HEK293 (cell line): Measurements from ENCODE around the gene ETV3.

ENCODE experiments used
- BCL11A ChIP-seq: fragments of 450-650 bp; formaldehyde crosslinking; IDR thresholded peaks from 2 replicates; pipeline ENCODE4 v1.5.1; 2016; ENCODE audit warnings: low read depth, missing biosample characterization, missing genetic modification characterization
- FEZF1 ChIP-seq: fragments of 450-650 bp; formaldehyde crosslinking; IDR thresholded peaks from 2 replicates; pipeline ENCODE4 v1.5.1; 2016; ENCODE audit warnings: missing biosample characterization, missing genetic modification characterization
- GLI2 ChIP-seq: fragments of 450-650 bp; formaldehyde crosslinking; IDR thresholded peaks from 2 replicates; pipeline ENCODE4; 2017; ENCODE audit warnings: missing biosample characterization, missing genetic modification characterization, low read depth, borderline replicate concordance
- HOXC10 ChIP-seq: sonication (generic); formaldehyde crosslinking; IDR thresholded peaks from 2 replicates; pipeline ENCODE4 v1.8.1; 2023; ENCODE audit warnings: mild to moderate bottlenecking, missing genetic modification reagents
- MEIS1 ChIP-seq: sonication (generic); formaldehyde crosslinking; IDR thresholded peaks from 2 replicates; pipeline ENCODE4 v1.8.1; 2022; ENCODE audit warnings: missing genetic modification reagents, mild to moderate bottlenecking, borderline replicate concordance
- MYNN ChIP-seq: fragments of 450-650 bp; formaldehyde crosslinking; IDR thresholded peaks from 2 replicates; pipeline ENCODE4 v1.5.1; 2016; ENCODE audit warnings: missing biosample characterization, missing genetic modification characterization, borderline replicate concordance
- MZF1 ChIP-seq: fragments of 450-650 bp; formaldehyde crosslinking; IDR thresholded peaks from 2 replicates; pipeline ENCODE4 v1.5.1; 2017; ENCODE audit warnings: missing biosample characterization, missing genetic modification characterization, borderline replicate concordance
- YY2 ChIP-seq: fragments of 450-650 bp; formaldehyde crosslinking; IDR thresholded peaks from 2 replicates; pipeline ENCODE4 v1.5.1; 2016; ENCODE audit warnings: missing biosample characterization, missing genetic modification characterization
- ZBTB48 ChIP-seq: fragments of 450-650 bp; formaldehyde crosslinking; IDR thresholded peaks from 2 replicates; pipeline ENCODE4 v1.5.1; 2016; ENCODE audit warnings: missing biosample characterization, missing genetic modification characterization
- ZBTB7A ChIP-seq: fragments of 450-650 bp; formaldehyde crosslinking; IDR thresholded peaks from 2 replicates; pipeline ENCODE4 v1.5.1; 2016; ENCODE audit warnings: low read depth, missing biosample characterization, missing genetic modification characterization
- ZFHX2 ChIP-seq: fragments of 450-650 bp; formaldehyde crosslinking; conservative IDR thresholded peaks from 2 replicates; pipeline ENCODE4 v1.5.1; 2016; ENCODE audit warnings: missing biosample characterization, missing genetic modification characterization
- ZNF133 ChIP-seq: fragments of 450-650 bp; formaldehyde crosslinking; IDR thresholded peaks from 2 replicates; pipeline ENCODE4 v1.5.1; 2016; ENCODE audit warnings: missing biosample characterization, missing genetic modification characterization
- ZNF140 ChIP-seq: fragments of 450-650 bp; formaldehyde crosslinking; IDR thresholded peaks from 2 replicates; pipeline ENCODE4 v1.5.1; 2016; ENCODE audit warnings: missing biosample characterization, missing genetic modification characterization
- ZNF175 ChIP-seq: fragments of 450-650 bp; formaldehyde crosslinking; IDR thresholded peaks from 2 replicates; pipeline ENCODE4 v1.5.1; 2016; ENCODE audit warnings: missing biosample characterization, missing genetic modification characterization
- ZNF211 ChIP-seq: fragments of 450-650 bp; formaldehyde crosslinking; IDR thresholded peaks from 2 replicates; pipeline ENCODE4 v1.5.1; 2016; ENCODE audit warnings: low read depth, missing biosample characterization, missing genetic modification characterization
- ZNF221 ChIP-seq: fragments of 450-650 bp; formaldehyde crosslinking; IDR thresholded peaks from 2 replicates; pipeline ENCODE4 v1.5.1; 2017; ENCODE audit warnings: missing biosample characterization, missing genetic modification characterization, borderline replicate concordance
- ZNF23 ChIP-seq: fragments of 450-650 bp; formaldehyde crosslinking; IDR thresholded peaks from 2 replicates; pipeline ENCODE4 v1.5.1; 2016; ENCODE audit warnings: missing biosample characterization, missing genetic modification characterization, borderline replicate concordance
- ZNF555 ChIP-seq: fragments of 450-650 bp; formaldehyde crosslinking; conservative IDR thresholded peaks from 2 replicates; pipeline ENCODE4 v1.5.1; 2017; ENCODE audit warnings: missing biosample characterization, mild to moderate bottlenecking, missing genetic modification characterization, inconsistent platforms
- ZNF624 ChIP-seq: fragments of 450-650 bp; formaldehyde crosslinking; IDR thresholded peaks from 2 replicates; pipeline ENCODE4 v1.5.1; 2017; ENCODE audit warnings: missing biosample characterization, missing genetic modification characterization
- ZNF626 ChIP-seq: fragments of 450-650 bp; sonication (Bioruptor Pico); formaldehyde crosslinking; IDR thresholded peaks from 2 replicates; pipeline ENCODE4 v1.5.1; 2018; ENCODE audit warnings: missing biosample characterization, missing genetic modification characterization, inconsistent platforms
- ZNF664 ChIP-seq: fragments of 450-650 bp; formaldehyde crosslinking; IDR thresholded peaks from 2 replicates; pipeline ENCODE4 v1.5.1; 2016; ENCODE audit warnings: missing biosample characterization, missing genetic modification characterization
- ZNF791 ChIP-seq: fragments of 450-650 bp; formaldehyde crosslinking; IDR thresholded peaks from 2 replicates; pipeline ENCODE4 v1.5.1; 2016; ENCODE audit warnings: missing biosample characterization, missing genetic modification characterization
- ZSCAN23 ChIP-seq: fragments of 450-650 bp; formaldehyde crosslinking; IDR thresholded peaks from 2 replicates; pipeline ENCODE4 v1.5.1; 2016; ENCODE audit warnings: missing biosample characterization, missing genetic modification characterization
- TF ChIP-seq, protein P1 (sequence below): fragments of 450-650 bp; formaldehyde crosslinking; IDR thresholded peaks from 2 replicates; pipeline ENCODE4 v1.5.1; 2016; ENCODE audit warnings: missing biosample characterization, missing genetic modification characterization
- TF ChIP-seq, protein P2 (sequence below): fragments of 450-650 bp; formaldehyde crosslinking; IDR thresholded peaks from 2 replicates; pipeline ENCODE4 v1.5.1; 2016; ENCODE audit warnings: missing biosample characterization, missing genetic modification characterization
- TF ChIP-seq, protein P3 (sequence below): fragments of 450-650 bp; formaldehyde crosslinking; IDR thresholded peaks from 2 replicates; pipeline ENCODE4 v1.5.1; 2016; ENCODE audit warnings: missing biosample characterization, missing genetic modification characterization
- TF ChIP-seq, protein P4 (sequence below): fragments of 450-650 bp; formaldehyde crosslinking; IDR thresholded peaks from 2 replicates; pipeline ENCODE4 v1.5.1; 2016; ENCODE audit warnings: missing biosample characterization, missing genetic modification characterization
- TF ChIP-seq, protein P5 (sequence below): fragments of 450-650 bp; formaldehyde crosslinking; IDR thresholded peaks from 2 replicates; pipeline ENCODE4 v1.5.1; 2016; ENCODE audit warnings: missing biosample characterization, missing genetic modification characterization
- TF ChIP-seq, protein P6 (sequence below): fragments of 450-650 bp; formaldehyde crosslinking; IDR thresholded peaks from 2 replicates; pipeline ENCODE4 v1.5.1; 2017; ENCODE audit warnings: missing biosample characterization, missing genetic modification characterization

The ETV3 gene

DNA sequence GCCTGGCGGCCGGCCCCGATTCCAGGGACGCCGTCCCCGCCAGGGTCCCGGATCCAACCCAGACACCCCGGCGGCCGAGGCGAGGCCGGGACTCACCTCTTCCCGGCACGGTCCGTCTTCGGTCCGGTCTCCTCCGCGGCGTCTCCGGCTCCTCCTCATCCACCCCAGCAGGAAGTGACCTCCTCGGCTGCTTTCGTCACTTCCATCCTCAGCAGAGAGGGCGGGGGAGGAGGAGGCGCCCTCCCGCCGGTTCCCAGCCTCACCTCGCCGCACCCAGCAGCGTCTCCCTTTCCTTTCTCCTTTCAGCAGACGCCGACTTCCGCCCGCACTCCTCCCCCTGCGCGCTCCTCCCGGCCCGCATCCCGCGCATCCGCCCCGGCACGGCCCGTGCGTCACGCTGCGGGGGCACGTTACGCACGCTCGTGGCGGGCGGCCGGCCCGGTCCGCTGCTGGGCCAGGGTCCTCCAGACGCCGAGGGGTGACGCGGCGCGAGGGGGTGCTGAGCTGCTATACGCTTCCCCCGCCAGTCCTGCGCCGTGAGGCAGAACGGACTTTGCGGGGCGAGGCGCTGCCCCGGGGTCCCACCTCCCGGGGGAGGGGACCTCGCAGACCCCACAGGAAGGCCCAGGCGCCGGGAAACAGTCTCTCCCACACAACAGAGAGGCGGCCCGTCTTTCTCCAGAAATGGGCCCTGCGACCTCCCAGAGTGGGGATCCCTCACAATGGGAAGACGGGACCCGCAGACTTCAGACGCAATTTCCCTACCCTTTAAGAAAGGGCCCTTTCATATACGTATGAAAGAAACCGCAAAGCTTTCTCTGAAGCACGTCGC, at the start of gene ETV3 (continued):
- TF ChIP-seq, protein P1, sequence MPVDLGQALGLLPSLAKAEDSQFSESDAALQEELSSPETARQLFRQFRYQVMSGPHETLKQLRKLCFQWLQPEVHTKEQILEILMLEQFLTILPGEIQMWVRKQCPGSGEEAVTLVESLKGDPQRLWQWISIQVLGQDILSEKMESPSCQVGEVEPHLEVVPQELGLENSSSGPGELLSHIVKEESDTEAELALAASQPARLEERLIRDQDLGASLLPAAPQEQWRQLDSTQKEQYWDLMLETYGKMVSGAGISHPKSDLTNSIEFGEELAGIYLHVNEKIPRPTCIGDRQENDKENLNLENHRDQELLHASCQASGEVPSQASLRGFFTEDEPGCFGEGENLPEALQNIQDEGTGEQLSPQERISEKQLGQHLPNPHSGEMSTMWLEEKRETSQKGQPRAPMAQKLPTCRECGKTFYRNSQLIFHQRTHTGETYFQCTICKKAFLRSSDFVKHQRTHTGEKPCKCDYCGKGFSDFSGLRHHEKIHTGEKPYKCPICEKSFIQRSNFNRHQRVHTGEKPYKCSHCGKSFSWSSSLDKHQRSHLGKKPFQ (tag by site-specific recombination): no peak
- TF ChIP-seq ZSCAN23 (tag by site-specific recombination): no peak
- TF ChIP-seq ZBTB7A (tag by site-specific recombination): no peak
- TF ChIP-seq, protein P2, sequence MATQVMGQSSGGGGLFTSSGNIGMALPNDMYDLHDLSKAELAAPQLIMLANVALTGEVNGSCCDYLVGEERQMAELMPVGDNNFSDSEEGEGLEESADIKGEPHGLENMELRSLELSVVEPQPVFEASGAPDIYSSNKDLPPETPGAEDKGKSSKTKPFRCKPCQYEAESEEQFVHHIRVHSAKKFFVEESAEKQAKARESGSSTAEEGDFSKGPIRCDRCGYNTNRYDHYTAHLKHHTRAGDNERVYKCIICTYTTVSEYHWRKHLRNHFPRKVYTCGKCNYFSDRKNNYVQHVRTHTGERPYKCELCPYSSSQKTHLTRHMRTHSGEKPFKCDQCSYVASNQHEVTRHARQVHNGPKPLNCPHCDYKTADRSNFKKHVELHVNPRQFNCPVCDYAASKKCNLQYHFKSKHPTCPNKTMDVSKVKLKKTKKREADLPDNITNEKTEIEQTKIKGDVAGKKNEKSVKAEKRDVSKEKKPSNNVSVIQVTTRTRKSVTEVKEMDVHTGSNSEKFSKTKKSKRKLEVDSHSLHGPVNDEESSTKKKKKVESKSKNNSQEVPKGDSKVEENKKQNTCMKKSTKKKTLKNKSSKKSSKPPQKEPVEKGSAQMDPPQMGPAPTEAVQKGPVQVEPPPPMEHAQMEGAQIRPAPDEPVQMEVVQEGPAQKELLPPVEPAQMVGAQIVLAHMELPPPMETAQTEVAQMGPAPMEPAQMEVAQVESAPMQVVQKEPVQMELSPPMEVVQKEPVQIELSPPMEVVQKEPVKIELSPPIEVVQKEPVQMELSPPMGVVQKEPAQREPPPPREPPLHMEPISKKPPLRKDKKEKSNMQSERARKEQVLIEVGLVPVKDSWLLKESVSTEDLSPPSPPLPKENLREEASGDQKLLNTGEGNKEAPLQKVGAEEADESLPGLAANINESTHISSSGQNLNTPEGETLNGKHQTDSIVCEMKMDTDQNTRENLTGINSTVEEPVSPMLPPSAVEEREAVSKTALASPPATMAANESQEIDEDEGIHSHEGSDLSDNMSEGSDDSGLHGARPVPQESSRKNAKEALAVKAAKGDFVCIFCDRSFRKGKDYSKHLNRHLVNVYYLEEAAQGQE (tag by site-specific recombination): no peak
- TF ChIP-seq ZNF133 (tag by site-specific recombination): no peak
- no peak for TF ChIP-seq ZNF140 (tag by site-specific recombination)
- no peak for TF ChIP-seq BCL11A
- TF ChIP-seq, protein P3, sequence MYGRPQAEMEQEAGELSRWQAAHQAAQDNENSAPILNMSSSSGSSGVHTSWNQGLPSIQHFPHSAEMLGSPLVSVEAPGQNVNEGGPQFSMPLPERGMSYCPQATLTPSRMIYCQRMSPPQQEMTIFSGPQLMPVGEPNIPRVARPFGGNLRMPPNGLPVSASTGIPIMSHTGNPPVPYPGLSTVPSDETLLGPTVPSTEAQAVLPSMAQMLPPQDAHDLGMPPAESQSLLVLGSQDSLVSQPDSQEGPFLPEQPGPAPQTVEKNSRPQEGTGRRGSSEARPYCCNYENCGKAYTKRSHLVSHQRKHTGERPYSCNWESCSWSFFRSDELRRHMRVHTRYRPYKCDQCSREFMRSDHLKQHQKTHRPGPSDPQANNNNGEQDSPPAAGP (tag by site-specific recombination): no peak
- no peak for TF ChIP-seq ZNF23 (tag by site-specific recombination)
- no peak for TF ChIP-seq ZNF221 (tag by site-specific recombination)
- no peak for TF ChIP-seq ZNF211 (tag by site-specific recombination)
- TF ChIP-seq, protein P4, sequence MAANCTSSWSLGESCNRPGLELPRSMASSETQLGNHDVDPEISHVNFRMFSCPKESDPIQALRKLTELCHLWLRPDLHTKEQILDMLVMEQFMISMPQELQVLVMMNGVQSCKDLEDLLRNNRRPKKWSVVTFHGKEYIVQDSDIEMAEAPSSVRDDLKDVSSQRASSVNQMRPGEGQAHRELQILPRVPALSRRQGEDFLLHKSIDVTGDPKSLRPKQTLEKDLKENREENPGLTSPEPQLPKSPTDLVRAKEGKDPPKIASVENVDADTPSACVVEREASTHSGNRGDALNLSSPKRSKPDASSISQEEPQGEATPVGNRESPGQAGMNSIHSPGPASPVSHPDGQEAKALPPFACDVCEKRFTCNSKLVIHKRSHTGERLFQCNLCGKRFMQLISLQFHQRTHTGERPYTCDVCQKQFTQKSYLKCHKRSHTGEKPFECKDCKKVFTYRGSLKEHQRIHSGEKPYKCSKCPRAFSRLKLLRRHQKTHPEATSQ: peak; percentile 73; the same call in 1 of the 2 replicates
- no peak for TF ChIP-seq ZNF624 (tag by site-specific recombination)
- TF ChIP-seq, protein P5, sequence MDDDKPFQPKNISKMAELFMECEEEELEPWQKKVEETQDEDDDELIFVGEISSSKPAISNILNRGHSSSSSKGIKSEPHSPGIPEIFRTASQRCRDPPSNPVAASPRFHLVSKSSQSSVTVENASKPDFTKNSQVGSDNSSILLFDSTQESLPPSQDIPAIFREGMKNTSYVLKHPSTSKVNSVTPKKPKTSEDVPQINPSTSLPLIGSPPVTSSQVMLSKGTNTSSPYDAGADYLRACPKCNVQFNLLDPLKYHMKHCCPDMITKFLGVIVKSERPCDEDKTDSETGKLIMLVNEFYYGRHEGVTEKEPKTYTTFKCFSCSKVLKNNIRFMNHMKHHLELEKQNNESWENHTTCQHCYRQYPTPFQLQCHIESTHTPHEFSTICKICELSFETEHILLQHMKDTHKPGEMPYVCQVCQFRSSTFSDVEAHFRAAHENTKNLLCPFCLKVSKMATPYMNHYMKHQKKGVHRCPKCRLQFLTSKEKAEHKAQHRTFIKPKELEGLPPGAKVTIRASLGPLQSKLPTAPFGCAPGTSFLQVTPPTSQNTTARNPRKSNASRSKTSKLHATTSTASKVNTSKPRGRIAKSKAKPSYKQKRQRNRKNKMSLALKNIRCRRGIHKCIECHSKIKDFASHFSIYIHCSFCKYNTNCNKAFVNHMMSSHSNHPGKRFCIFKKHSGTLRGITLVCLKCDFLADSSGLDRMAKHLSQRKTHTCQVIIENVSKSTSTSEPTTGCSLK: no peak
- TF ChIP-seq ZNF626 (tag by site-specific recombination): no peak
- no peak for TF ChIP-seq FEZF1
- TF ChIP-seq HOXC10: peak; percentile 61; the same call in 1 of the 2 replicates
- peak; percentile 96 for TF ChIP-seq ZFHX2 (tag by site-specific recombination)
- TF ChIP-seq MZF1: no peak; the same call in 1 of the 2 replicates
- no peak for TF ChIP-seq YY2 (tag by site-specific recombination)
- TF ChIP-seq ZBTB48: no peak
- TF ChIP-seq, protein P6, sequence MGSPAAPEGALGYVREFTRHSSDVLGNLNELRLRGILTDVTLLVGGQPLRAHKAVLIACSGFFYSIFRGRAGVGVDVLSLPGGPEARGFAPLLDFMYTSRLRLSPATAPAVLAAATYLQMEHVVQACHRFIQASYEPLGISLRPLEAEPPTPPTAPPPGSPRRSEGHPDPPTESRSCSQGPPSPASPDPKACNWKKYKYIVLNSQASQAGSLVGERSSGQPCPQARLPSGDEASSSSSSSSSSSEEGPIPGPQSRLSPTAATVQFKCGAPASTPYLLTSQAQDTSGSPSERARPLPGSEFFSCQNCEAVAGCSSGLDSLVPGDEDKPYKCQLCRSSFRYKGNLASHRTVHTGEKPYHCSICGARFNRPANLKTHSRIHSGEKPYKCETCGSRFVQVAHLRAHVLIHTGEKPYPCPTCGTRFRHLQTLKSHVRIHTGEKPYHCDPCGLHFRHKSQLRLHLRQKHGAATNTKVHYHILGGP (tag by site-specific recombination): no peak
- TF ChIP-seq MEIS1 (CRISPR knock-in tag): no peak
- TF ChIP-seq GLI2: no peak
- TF ChIP-seq ZNF791: no peak
- TF ChIP-seq ZNF175 (tag by site-specific recombination): no peak
- no peak for TF ChIP-seq ZNF555 (tag by site-specific recombination)
- TF ChIP-seq ZNF664 (tag by site-specific recombination): no peak
- TF ChIP-seq MYNN (tag by site-specific recombination): no peak
